WTC11 (cell line): ENCODE results near the gene ZCWPW1. TPM values are rescaled to one million over a fixed set of nuclear protein-coding genes. Genes with fewer than 3 reads are reported as not detected.

ENCODE experiments used
- ATAC-seq: fragments of 200-7000 bp; cut with Tn5 transposase; 2 replicates; pipeline ENCODE4 v1.10.0; 2021; ENCODE audit warnings: mild to moderate bottlenecking, moderate library complexity
- CTCF ChIA-PET: fragments of 300-600 bp; sonication (Branson Sonifier 250); formaldehyde crosslinking; loops from one replicate; lab custom pipeline; 2021; ENCODE audit warnings: antibody characterized with exemption; lab: Charles Lee
- POLR2A ChIA-PET: fragments of 350-600 bp; sonication (Branson Sonifier 250); formaldehyde crosslinking; loops from one replicate; lab custom pipeline; 2021; ENCODE audit warnings: antibody characterized with exemption; lab: Charles Lee
- DNase-seq: peaks from one replicate; pipeline ENCODE4 v3.0.0; 2021; ENCODE audit warnings: low spot score
- H3K27ac Mint-ChIP-seq: 2 replicates; pipeline ENCODE4 v1.8.0; 2021; ENCODE audit warnings: mixed read lengths
- H3K27me3 Mint-ChIP-seq: 2 replicates; pipeline ENCODE4 v1.8.0; 2021; ENCODE audit warnings: low read depth, mild to moderate bottlenecking, moderate library complexity, mixed read lengths
- H3K36me3 Mint-ChIP-seq: 2 replicates; pipeline ENCODE4 v1.8.0; 2021; ENCODE audit warnings: mixed read lengths
- H3K4me1 Mint-ChIP-seq: 2 replicates; pipeline ENCODE4 v1.8.0; 2022; ENCODE audit warnings: mixed read lengths
- H3K4me3 Mint-ChIP-seq: 2 replicates; pipeline ENCODE4 v1.8.0; 2021; ENCODE audit warnings: mild to moderate bottlenecking, moderate library complexity, mixed read lengths
- H3K9me3 Mint-ChIP-seq: 2 replicates; pipeline ENCODE4 v1.8.0; 2021; ENCODE audit warnings: mixed read lengths
- CTCF ChIP-seq: fragments of 200-600 bp; IDR thresholded peaks from 2 replicates; pipeline ENCODE4 v1.8.0; 2022; ENCODE audit warnings: antibody characterized with exemption
- EMX1 ChIP-seq: fragments of 250-450 bp; sonication (Bioruptor Pico); IDR thresholded peaks from 2 replicates; pipeline ENCODE4 v1.8.0; 2021; ENCODE audit warnings: mild to moderate bottlenecking
- ETV6 ChIP-seq: sonication (generic); formaldehyde crosslinking; IDR thresholded peaks from 2 replicates; pipeline ENCODE4 v1.8.1; 2022; ENCODE audit warnings: mild to moderate bottlenecking, missing genetic modification reagents
- MXD4 ChIP-seq: fragments of 250-450 bp; sonication (Bioruptor Pico); IDR thresholded peaks from 2 replicates; pipeline ENCODE4 v1.8.0; 2021; ENCODE audit warnings: mild to moderate bottlenecking, moderate library complexity, borderline replicate concordance
- NR3C1 ChIP-seq: sonication (generic); formaldehyde crosslinking; conservative IDR thresholded peaks from 2 replicates; pipeline ENCODE4 v1.8.1; 2023; ENCODE audit warnings: low read depth, mild to moderate bottlenecking, missing genetic modification reagents
- RELA ChIP-seq: sonication (generic); formaldehyde crosslinking; IDR thresholded peaks from 2 replicates; pipeline ENCODE4 v1.8.1; 2022; ENCODE audit warnings: missing genetic modification reagents, mild to moderate bottlenecking, borderline replicate concordance
- STAT6 ChIP-seq: sonication (generic); formaldehyde crosslinking; conservative IDR thresholded peaks from 2 replicates; pipeline ENCODE4 v1.8.1; 2023; ENCODE audit warnings: mild to moderate bottlenecking, low read depth, missing genetic modification reagents, moderate library complexity
- TP53 ChIP-seq: sonication (generic); formaldehyde crosslinking; IDR thresholded peaks from 2 replicates; pipeline ENCODE4 v1.8.1; 2023; ENCODE audit warnings: mild to moderate bottlenecking, missing genetic modification reagents
- ZNF232 ChIP-seq: sonication (generic); formaldehyde crosslinking; IDR thresholded peaks from 2 replicates; pipeline ENCODE4 v1.8.0; 2022; ENCODE audit warnings: mild to moderate bottlenecking, missing genetic modification reagents
- ZNF425 ChIP-seq: fragments of 250-450 bp; sonication (Bioruptor Pico); conservative IDR thresholded peaks from 2 replicates; pipeline ENCODE4 v1.9.0; 2021; ENCODE audit warnings: mild to moderate bottlenecking
- ZNF512 ChIP-seq: sonication (generic); formaldehyde crosslinking; IDR thresholded peaks from 2 replicates; pipeline ENCODE4 v1.8.1; 2022; ENCODE audit warnings: missing genetic modification reagents, borderline replicate concordance
- total RNA-seq: library from RNA; stranded (reverse); gene quantifications from 3 replicates; pipeline ENCODE4 v1.2.3, GENCODE V29; 2021
- TF ChIP-seq, protein P1 (sequence below): fragments of 250-450 bp; sonication (Bioruptor Pico); IDR thresholded peaks from 2 replicates; pipeline ENCODE4 v1.8.0; 2021; ENCODE audit warnings: mild to moderate bottlenecking
- TF ChIP-seq, protein P2 (sequence below): sonication (generic); formaldehyde crosslinking; IDR thresholded peaks from 2 replicates; pipeline ENCODE4 v1.8.1; 2022; ENCODE audit warnings: mild to moderate bottlenecking, moderate library complexity, missing genetic modification reagents
- TF ChIP-seq, protein P3 (sequence below): sonication (generic); formaldehyde crosslinking; IDR thresholded peaks from 2 replicates; pipeline ENCODE4 v1.8.1; 2023; ENCODE audit warnings: mild to moderate bottlenecking, missing genetic modification reagents, moderate library complexity

ZCWPW1 gene
- total RNA-seq, 1 experiment from 2014 or later, result 1.4 TPM

- TF ChIP-seq ZNF425, result no peak
- TF ChIP-seq RELA (CRISPR knock-in tag), result no peak
- TF ChIP-seq ETV6, result no peak
- TF ChIP-seq ZNF512 (CRISPR knock-in tag), result no peak
- TF ChIP-seq, all 79 proteins: peak for 0
Measured at GRCh38 chr7:100372256-100372655, 56.2 kb downstream of the ZCWPW1 start (continued).

- Mint-ChIP-seq H3K27ac (no peak overlapping the region), H3K9me3 (no peaks in the 10 kb centered on the region), H3K4me3 (no peak overlapping the region), H3K4me1 (peaks cover 48% of the 10 kb centered on the region), H3K27me3 (no peaks in the 10 kb centered on the region), H3K36me3 (peaks cover 6% of the 10 kb centered on the region)
- no peak for TF ChIP-seq CTCF
- TF ChIP-seq, protein P1, sequence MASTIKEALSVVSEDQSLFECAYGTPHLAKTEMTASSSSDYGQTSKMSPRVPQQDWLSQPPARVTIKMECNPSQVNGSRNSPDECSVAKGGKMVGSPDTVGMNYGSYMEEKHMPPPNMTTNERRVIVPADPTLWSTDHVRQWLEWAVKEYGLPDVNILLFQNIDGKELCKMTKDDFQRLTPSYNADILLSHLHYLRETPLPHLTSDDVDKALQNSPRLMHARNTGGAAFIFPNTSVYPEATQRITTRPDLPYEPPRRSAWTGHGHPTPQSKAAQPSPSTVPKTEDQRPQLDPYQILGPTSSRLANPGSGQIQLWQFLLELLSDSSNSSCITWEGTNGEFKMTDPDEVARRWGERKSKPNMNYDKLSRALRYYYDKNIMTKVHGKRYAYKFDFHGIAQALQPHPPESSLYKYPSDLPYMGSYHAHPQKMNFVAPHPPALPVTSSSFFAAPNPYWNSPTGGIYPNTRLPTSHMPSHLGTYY (CRISPR knock-in tag), result 0 out of 2 replicates have a peak, but pooled peaks have one; percentile 59
- POLR2A ChIA-PET, result no interaction called here
- ATAC-seq, result no peak
- CTCF ChIA-PET, result interaction anchor here (0.7 kb wide), 1 partner anchor 36 kb away, joined by 3 read pairs; no protein-coding TSS in a partner anchor
- DNase-seq, result no peak
Measured at GRCh38 chr7:100371561-100372171, 56.8 kb downstream of the ZCWPW1 start.

DNA sequence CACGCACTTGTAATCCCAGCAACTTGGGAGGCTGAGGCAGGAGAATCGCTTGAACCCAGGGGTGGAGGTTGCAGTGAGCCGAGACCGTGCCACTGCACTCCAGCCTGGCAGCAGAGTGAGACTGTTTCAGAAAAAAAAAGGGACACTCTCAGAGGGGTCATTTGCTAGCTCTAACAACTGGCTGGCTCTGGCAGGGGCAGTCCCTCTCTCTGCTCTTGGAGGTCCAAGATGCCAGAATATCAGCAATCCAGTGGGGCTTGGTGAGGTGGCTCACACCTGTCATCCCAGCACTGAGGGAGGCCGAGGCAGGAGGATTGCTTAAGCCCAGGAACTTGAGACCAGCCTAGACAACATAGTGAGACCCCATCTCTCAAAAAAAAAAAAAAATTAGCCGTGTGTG is 57.8 kb downstream of the ZCWPW1 start:
- H3K9me3 Mint-ChIP-seq, result no peaks in the 10 kb centered on the region
- DNase-seq, result no peak
- CTCF ChIA-PET, result interaction anchor here (1.0 to 1.9 kb wide), 3 partner anchors 10 to 37 kb away, joined by 3 to 11 read pairs (median 3); no protein-coding TSS in a partner anchor
- H3K4me3 Mint-ChIP-seq, result no peak overlapping the region
- peak overlapping the region; percentile 87 for H3K27ac Mint-ChIP-seq
- H3K27me3 Mint-ChIP-seq, result no peaks in the 10 kb centered on the region
- TF ChIP-seq, protein P2, sequence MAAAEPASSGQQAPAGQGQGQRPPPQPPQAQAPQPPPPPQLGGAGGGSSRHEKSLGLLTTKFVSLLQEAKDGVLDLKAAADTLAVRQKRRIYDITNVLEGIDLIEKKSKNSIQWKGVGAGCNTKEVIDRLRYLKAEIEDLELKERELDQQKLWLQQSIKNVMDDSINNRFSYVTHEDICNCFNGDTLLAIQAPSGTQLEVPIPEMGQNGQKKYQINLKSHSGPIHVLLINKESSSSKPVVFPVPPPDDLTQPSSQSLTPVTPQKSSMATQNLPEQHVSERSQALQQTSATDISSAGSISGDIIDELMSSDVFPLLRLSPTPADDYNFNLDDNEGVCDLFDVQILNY (CRISPR knock-in tag), result no peak
- 0 out of 2 replicates have a peak, but pooled peaks have one; percentile 14 for TF ChIP-seq EMX1 (CRISPR knock-in tag)
- TF ChIP-seq, all 79 proteins: peak for 1
- POLR2A ChIA-PET, result no interaction called here
- Mint-ChIP-seq H3K4me1 (peaks cover 47% of the 10 kb centered on the region), H3K36me3 (peaks cover 6% of the 10 kb centered on the region)
- no peak for ATAC-seq

GRCh38 chr7:100370303-100370702 is 58.2 kb downstream of the ZCWPW1 start:
- Mint-ChIP-seq H3K4me3 (no peak overlapping the region; the same call in 1 of the 2 replicates), H3K36me3 (peaks cover 6% of the 10 kb centered on the region), H3K4me1 (peaks cover 44% of the 10 kb centered on the region), H3K27ac (peak overlapping the region; percentile 87), H3K27me3 (no peaks in the 10 kb centered on the region), H3K9me3 (no peaks in the 10 kb centered on the region)
- POLR2A ChIA-PET, result no interaction called here
- ATAC-seq (peak; percentile 53), DNase-seq (peak; percentile 49)
- CTCF ChIA-PET, result interaction anchor here (1.0 to 1.9 kb wide), 3 partner anchors 10 to 37 kb away, joined by 3 to 11 read pairs (median 3); no protein-coding TSS in a partner anchor
- TF ChIP-seq ZNF232 (CRISPR knock-in tag) (no peak), STAT6 (CRISPR knock-in tag) (no peak), EMX1 (CRISPR knock-in tag) (peak; percentile 67; the same call in 1 of the 2 replicates), MXD4 (CRISPR knock-in tag) (no peak), TP53 (CRISPR knock-in tag) (no peak), NR3C1 (CRISPR knock-in tag) (no peak)
- TF ChIP-seq, protein P3, sequence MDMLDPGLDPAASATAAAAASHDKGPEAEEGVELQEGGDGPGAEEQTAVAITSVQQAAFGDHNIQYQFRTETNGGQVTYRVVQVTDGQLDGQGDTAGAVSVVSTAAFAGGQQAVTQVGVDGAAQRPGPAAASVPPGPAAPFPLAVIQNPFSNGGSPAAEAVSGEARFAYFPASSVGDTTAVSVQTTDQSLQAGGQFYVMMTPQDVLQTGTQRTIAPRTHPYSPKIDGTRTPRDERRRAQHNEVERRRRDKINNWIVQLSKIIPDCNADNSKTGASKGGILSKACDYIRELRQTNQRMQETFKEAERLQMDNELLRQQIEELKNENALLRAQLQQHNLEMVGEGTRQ (CRISPR knock-in tag), result no peak
